Stimulated activated CD8-positive, alpha-beta memory T cell treated with anti-CD3 and anti-CD28 coated beads, Interleukin-7, amount 100 ng/mL, for 1 hour (primary cell): ENCODE data around the gene KDELR1.
A peak's percentile ranks its signal among the peaks of the same experiment; 100 is the strongest.

Experiments used
- DNase-seq, 2 donors: peaks; one replicate each; pipeline ENCODE4 v3.0.0-alpha.2; 2020; ENCODE audit warnings: low read depth in 2 of 2

The KDELR1 gene

DNA sequence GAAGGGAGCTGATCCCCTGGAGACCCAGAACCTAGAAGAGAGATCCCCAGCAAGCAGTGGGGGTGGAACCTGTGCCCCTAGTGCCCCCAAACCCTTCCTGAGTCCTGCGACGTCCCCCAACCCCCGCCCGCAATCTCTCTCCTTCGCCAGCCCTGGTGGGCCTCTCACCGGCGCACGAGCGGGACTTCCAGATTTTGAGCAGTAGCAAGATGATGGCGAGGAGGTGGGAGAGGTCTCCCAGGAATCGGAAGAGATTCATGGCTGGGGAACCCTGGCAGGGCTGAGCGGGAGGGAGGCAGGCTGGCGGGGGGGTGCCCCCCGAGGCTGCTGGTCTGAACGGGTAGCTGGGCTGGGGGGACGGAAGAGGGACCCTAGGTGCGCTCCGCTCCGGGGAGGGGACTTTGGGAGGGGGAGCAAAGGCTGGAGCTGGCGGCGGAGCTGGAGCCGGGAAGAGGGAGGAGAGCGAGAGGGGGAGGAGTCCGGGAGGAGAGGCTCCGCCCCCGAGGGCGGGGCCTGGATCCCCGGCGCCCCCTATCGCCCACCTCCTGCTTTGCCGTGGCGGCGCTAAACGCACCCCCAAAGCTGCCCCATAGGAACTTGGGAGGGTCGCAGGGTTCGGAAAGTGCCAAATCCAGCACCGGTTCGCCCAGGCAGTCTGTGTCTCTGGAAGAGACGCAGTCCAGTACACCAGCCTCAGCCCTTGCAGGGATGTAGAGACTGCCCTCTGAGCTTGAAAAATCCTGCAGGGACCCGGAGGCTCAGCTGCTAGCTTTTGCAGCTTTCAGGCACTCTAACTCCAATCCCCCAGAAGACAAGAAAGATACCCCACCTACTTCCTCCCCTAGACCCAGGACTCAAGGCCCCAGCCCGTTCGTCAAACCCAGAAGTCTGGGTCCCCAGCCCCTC, at the start of gene KDELR1:
Gene KDELR1 (minus strand): TSS at position 452 of the 906 bp plus-strand sequence. CDS start 193 bp downstream, at position 259.
- DNase-seq, result peak; percentile 48 to 53

DNA sequence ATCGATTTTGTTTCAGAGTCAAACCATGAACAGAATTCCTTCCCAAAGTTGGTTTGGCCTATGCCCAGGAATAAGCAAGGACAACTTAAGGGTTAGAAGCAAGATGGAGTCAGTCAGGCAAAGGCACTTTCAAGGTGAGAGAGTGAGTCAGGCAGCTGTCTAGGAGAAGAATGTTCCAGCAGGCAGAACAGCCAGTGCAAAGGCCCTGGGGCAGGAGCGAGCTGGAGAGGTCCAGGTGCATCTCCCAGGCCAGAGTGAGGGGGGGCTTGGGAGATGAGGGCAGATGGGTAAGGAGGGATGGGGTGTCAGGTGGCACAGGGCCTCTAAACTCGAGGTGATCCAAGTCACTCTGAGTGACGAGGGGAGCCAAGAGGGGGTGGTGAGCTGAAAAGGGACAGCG, 45.2 kb upstream of the KDELR1 start:
- DNase-seq, result no peak

DNA sequence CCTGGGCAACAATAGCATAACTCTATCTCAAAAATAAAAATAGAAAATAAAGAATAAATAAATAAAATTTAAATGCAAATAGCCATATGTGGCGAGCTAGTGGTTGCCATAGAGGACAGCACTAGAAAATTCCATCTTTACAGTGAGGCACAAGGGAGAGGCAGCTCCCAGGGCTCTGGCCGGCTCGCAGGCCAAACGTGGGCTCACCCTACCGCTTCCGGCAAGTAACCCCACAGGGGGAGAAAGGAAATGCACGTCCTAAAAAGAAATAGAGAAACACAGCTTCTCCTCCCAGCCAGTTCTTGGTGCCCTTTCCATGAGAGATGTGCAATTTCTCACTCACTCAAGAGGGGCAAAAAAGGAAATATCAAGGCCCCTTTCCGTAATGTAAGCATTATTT, 42.0 kb upstream of the KDELR1 start:
- DNase-seq, result no peak

DNA sequence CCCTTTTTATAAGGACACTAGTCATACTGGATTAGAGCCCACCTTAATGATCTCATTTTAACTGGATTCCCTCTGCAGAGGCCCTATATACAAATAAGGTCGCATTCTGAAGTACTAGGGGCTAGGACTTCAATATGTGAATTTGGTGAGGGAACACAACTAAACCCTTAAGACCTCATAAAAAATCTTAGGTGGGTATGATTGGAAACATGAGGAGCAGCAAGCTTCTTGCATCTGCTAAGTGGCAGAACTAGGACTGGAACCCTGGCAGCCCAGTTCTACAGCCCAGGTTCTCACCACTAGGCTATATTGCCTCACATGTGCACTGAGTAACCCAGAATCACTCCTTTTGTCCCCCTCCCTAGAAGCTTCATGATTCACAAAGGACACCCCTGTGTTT, 37.3 kb upstream of the KDELR1 start:
- no peak for DNase-seq

DNA sequence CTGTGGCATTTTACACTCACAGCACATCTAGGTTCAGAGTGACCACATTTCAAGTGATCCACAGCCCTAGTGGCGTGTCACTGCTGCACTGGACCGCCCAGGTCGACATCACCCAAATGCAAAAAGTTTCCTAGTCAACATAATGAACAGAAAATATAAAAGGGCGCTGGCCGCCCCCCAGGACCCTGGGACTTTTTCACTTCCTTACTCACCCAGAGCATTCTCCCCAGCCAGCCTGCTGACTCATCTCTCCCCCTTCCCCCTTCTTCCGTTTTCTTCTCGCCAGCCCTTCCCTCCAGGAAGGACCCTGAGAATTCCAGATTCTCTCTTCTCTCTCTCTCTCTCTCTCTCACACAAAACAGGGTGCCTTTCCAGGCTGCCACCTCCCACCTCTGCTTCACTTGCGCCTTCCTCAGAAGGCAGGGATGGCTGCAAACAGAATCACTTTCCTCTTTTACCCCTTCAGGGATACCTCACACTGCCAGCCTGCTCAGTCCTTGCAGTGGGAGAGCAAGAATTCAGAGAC, 33.4 kb upstream of the KDELR1 start:
- DNase-seq, result no peak

DNA sequence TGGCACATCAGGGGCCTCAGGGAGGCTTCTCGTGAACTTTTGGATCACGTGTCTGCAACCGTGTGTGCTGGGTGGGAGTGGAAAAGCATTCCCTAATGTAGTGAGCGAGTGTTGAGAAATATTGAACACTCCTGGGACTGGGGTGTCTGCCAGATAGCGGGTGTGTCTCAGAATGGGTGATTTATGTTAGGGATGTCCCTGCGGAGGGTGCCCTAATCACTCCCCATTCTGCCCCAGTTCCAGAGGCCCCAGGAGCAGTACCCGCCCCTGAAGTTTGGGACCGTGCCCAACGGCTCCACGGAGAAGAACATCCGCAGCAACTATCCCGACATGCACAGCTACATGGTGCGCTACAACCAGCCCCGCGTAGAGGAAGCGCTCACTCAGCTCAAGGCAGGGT, 30.2 kb upstream of the KDELR1 start:
- DNase-seq, result no peak

DNA sequence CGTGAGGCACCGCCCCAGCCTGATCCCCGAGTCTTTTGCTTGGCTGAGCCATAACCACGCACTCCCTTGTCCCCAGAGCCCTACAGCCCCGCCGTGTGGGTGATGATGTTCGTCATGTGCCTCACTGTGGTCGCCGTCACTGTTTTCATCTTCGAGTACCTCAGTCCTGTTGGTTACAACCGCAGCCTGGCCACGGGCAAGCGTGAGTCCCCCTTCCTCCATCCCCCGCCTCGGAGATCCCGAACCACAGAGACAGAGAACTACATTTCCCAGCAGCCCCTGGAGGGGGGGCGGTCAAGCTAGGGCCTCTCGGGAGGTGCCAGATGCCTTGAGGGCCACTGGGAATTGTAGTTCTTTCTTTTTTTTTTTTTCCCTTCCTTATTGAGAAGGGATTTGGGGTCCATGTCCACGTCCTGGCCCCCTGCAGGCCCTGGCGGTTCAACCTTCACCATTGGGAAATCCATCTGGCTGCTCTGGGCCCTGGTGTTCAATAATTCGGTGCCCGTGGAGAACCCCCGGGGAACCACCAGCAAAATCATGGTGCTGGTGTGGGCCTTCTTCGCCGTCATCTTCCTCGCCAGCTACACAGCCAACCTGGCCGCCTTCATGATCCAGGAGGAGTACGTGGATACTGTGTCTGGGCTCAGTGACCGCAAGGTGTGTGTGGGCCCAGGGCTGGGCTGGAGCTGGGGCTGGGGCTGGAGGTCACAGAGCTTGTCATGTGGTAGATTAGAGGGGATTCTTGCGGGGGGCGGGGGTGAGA, 28.0 kb upstream of the KDELR1 start:
- DNase-seq, result peak; percentile 34 to 38

DNA sequence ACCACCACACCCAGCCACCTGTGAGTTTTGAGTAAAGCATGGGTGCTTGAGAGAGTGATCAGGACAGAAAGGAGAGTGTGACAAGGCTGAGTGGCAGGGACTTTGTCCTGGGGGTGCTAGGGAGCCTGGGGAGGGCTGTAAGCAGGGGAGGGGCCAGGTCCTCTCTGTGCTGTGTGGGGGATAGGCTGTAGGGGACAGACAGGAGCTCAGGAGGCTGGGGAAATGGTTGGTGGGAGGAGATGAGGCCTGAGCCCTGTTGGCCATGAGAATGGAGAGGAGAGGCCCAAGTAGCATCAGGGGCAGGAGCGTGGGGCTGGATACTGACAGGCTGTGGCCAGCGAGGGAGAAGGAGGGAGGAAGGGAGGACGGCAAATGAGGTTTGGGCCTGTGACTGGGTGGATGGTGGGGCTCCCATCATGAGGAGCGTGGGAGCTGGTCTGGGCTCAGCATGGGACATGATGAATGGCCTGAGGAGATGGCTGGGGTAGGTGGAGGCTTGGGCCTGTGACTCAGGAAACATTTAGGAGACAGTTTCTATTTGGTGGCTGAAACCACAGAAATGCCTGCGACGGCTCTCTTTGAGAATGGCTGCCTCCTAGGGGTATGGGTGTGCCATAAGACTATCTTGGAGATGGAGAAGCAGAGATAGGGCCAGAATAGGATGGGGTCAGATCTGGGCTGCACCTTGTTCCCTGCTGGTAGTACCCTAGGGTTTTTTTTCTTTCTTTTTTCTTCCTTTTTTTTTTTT, 27.1 kb upstream of the KDELR1 start:
- no peak for DNase-seq

DNA sequence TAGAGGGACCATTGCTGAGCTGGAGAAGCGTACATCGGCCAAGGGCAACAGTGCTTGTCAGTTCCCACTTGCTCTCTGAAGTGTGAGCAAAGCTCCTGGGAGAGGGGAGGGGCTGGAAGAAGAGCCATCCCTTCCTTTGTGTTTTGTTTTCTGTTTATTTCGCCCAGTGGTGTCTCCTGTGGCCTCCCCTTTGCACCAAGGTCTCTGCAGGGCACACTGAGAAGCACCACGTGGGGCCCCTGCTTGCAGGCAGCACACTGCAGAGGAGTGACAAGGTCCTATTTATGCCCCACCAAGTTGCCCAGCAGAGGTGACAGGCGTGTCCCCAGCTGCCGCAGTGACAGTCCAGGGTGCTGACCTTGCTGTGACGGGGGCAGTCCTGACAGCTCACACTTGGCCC, 26.1 kb upstream of the KDELR1 start:
- no peak for DNase-seq

DNA sequence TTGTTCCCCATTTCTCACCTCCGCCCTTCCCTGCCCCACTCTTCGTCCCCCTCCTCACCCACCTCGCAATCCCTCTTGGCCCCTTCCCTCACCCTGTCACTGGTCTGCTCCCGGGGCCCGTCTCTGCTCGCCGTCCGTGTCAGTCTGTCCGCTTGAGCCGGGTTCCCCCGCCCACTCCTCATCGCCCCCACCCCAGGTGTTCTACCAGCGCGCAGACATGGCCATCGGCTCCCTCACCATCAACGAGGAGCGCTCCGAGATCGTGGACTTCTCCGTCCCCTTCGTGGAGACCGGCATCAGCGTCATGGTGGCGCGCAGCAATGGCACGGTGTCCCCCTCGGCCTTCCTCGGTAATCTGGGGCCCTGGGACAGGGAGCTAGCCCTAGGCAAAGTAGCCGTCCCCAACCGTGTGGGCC, 24.5 kb upstream of the KDELR1 start:
- no peak for DNase-seq

DNA sequence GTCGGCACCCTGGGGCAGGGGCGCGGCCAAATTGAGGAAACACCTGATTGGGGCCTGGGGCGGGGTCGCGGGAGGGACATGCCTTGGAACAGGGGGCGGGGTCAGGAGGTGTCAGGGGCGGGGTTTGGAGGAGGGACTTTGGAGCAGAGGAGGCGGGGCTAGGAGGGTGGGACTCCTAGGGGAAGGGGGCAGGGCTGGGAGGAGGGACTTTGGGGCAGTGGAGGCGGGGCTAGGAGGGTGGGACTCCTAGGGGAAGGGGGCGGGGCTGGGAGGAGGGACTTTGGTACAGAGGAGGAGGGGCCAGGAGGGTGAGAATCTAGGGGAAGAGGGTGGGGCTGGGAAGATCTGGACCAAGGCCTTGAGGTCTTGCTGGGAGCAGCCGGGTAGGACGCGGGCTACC, 24.0 kb upstream of the KDELR1 start:
- DNase-seq, result no peak

DNA sequence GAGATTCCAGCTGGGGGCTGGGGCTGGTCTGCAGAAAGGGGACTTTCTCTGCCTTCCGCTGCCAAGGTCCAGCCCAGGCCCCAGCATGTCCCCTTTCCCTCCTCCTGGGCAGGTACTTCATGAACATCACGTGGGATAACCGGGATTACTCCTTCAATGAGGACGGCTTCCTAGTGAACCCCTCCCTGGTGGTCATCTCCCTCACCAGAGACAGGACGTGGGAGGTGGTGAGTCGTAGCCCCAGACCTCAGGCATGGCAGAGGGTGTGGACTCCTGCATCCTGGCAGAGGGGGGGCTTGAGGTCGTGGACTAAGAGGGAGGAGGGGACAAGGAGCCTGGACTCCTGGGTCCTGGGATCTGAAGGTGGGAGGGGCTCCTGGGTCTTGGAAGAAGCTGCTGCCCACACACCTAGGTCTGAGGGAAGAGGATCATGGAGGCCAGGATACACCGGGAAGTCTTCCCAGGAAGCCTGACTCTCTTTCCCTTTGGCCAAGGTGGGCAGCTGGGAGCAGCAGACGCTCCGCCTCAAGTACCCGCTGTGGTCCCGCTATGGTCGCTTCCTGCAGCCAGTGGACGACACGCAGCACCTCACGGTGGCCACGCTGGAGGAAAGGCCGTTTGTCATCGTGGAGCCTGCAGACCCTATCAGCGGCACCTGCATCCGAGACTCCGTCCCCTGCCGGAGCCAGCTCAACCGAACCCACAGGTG, 22.7 kb upstream of the KDELR1 start:
- no peak for DNase-seq

DNA sequence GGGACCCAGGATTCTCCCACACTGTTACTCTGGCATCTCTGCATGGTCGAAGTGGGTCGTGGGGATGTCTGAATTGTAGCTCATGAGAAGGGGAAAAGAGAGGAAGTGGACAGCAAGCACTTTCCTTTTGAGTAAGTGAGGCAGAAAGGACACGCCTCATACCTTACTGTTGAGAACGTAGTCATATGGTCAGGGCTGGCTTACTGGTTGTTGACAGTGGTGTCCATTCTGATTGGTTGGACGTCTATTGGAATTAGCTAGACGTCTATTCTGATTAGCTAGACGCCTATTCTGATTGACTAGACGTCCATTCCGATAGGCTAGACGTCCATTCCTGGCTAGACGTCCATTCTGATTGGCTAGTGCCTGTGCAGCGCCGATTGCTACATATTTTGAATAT, 14.5 kb upstream of the KDELR1 start:
- no peak for DNase-seq

DNA sequence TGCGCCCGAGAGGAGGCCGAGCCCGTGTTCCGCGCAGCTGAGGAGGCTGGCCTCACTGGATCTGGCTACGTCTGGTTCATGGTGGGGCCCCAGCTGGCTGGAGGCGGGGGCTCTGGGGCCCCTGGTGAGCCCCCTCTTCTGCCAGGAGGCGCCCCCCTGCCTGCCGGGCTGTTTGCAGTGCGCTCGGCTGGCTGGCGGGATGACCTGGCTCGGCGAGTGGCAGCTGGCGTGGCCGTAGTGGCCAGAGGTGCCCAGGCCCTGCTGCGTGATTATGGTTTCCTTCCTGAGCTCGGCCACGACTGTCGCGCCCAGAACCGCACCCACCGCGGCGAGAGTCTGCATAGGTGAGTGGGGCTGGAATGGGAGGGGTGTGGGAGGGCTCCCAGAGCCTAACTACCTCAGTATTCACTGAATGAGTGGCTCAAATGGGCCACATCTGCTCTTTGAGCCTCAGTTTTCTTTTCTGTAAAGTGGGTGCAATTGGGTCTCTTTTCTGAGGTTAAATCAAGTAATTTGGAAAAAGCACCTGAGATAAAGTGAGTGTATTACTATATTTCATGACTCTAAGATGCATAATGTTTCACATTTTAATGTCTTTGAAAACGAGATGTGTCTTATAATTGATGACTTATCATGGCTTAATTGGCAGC, 13.8 kb upstream of the KDELR1 start:
- no peak for DNase-seq

DNA sequence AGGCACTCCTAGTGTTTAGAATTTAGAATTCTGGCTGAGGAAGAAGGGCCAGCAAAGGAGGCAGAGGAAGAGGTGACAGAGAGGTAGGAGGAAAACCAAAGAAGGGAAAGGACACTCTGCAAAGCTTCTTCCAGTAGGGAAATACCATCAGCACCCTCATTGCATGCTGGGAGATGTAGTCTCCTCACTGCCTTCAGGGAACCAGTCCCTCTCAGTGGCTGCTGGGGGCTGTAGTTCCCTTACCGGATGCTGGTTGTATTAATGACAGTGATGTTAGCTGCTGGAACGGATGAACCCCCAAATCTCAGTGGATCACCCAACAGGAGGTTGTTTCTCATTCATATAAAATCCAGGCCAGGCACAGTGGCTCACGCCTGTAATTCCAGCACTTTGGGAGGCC, 12.3 kb upstream of the KDELR1 start:
- no peak for DNase-seq

DNA sequence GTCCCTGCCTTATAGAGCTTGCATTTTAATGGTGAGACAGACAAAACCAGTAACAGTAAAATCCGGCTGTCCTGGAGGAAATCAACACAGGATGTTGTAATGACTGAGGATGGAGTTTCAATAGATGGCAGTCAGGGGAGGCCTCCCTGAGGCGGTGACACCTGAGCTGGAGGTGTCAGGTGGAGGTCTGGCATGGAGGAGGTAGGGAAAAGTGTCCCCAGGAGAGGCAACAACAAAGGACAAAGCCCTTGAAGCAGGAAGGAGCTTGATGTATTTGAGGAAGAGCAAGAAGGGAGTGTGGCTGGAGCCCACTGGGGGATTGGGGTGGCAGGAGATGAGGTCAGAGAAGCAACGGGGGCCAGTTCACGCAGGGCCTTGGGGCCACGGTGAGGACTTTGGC, 9.9 kb upstream of the KDELR1 start:
- no peak for DNase-seq

DNA sequence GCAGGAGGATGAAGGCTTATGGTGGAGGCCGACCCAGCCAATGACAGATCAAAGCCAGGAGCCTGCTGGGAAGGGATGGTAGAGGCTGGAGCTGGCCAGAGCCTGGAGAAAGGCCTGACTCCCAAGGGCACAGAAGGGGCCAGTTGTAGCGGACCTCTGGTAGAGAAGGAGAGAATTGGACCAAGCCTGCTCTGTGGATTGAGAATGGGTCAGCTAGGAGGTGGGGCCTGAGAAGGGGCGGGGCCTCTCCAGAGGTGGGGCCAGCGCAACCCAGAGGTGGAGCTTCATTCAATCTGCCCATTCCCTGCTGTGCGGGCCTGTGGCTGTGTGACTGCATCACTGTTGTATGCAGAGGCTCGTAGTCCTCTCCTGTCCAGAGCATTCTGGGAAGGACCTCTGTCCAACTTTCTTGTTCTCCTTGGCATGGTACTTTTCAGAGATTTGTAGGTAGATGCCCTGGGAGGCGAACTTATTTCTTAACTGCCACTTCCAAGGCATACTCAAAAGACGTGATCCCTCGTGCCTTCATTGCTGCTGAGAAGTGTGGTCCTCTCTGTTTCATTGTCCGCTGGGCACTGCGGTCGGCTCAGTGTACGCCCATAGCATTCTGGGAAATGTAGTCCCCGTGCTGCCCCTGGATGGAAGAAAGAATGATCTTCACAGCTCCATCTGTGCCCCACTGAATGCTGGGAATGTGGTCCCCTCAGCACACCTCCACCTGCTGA, 8.8 kb upstream of the KDELR1 start:
- no peak for DNase-seq

DNA sequence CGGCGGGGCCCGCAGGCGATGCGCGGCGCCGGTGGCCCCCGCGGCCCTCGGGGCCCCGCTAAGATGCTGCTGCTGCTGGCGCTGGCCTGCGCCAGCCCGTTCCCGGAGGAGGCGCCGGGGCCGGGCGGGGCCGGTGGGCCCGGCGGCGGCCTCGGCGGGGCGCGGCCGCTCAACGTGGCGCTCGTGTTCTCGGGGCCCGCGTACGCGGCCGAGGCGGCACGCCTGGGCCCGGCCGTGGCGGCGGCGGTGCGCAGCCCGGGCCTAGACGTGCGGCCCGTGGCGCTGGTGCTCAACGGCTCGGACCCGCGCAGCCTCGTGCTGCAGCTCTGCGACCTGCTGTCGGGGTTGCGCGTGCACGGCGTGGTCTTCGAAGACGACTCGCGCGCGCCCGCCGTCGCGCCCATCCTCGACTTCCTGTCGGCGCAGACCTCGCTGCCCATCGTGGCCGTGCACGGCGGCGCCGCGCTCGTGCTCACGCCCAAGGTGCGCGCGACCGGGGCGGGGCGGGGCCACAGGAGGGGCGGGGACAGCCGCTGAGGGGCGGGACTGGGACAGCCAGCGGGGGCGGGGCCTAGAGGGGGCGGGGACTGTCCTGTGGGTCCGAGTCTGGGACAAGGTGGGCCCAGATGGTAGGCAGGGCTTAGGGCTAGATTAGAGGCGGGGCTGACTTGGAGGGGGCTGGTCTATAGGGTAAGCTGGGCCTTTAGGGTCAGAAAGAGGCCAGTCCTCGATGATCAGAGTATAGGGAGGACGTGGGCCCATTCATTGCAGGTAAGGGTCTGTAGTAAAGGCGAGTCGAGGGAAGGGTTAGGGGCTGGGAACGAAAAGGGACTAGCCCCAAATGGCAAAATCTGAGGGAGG, 7.3 kb upstream of the KDELR1 start:
- DNase-seq, result peak; percentile 68 to 74

DNA sequence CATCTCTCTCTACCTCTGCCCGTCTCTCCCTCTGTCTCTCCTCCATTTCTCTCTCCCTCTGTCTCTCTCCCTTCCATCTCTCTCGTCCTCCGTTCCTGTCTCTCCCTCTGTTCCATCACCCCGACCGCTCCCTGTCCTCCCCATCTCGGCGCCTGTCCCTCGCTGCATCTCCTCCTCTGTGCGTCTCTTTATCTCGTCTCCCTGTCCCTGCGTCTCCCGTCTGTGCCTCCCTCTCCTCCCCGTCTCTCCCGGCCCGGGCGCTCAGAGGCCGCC, 6.7 kb upstream of the KDELR1 start:
- DNase-seq, result no peak
